Panc1 (cell line): Measurements from ENCODE around the gene TOE1. TPM values are rescaled to one million over a fixed set of nuclear protein-coding genes. Genes with fewer than 3 reads are reported as not detected.

Experiments
- ATAC-seq: fragments of 200-7000 bp; cut with Tn5 transposase; 2 replicates; pipeline ENCODE4 v1.9.1; 2020; ENCODE audit warnings: mild to moderate bottlenecking, moderate library complexity
- BruUV-seq: library from RNA; stranded (reverse); fragments of 400-500 nt; replicated peaks from 2 replicates; lab custom pipeline; 2021; lab: Mats Ljungman, UMichigan
- CTCF ChIA-PET: fragments of 300-600 bp; sonication (Branson Sonifier 250); formaldehyde crosslinking; loops from one replicate; lab custom pipeline; 2022; ENCODE audit warnings: antibody characterized with exemption; lab: Charles Lee
- POLR2A ChIA-PET: fragments of 300-600 bp; sonication (Branson Sonifier 250); formaldehyde crosslinking; loops from one replicate; lab custom pipeline; 2022; ENCODE audit warnings: antibody characterized with exemption; lab: Charles Lee
- DNase-seq: peaks from one replicate; pipeline ENCODE4 v3.0.0-alpha.2; 2010; ENCODE audit warnings: low read depth, low spot score
- H3K27ac ChIP-seq: 2 replicates; pipeline ENCODE4 v1.5.1; 2011; ENCODE audit warnings: mild to moderate bottlenecking, low read length, inconsistent platforms
- H3K27me3 ChIP-seq: fragments of 200-500 bp; sonication (Bioruptor generic); 2 replicates; pipeline ENCODE4 v1.6.0; 2014; ENCODE audit warnings: low read length, inconsistent platforms; ENCODE audit not compliant: control insufficient read depth, insufficient read depth
- H3K36me3 ChIP-seq: fragments of 200-500 bp; sonication (Bioruptor generic); 2 replicates; pipeline ENCODE4 v1.5.1; 2014; ENCODE audit warnings: inconsistent platforms, mild to moderate bottlenecking, low read length, moderate library complexity; ENCODE audit not compliant: control insufficient read depth, insufficient read depth
- H3K4me1 ChIP-seq: 2 replicates; pipeline ENCODE4 v1.5.1; 2011; ENCODE audit warnings: inconsistent platforms, mild to moderate bottlenecking, low read length, moderate library complexity; ENCODE audit not compliant: control insufficient read depth, insufficient read depth
- H3K4me3 ChIP-seq, 2 experiments: 2 replicates each; pipeline ENCODE4 v1.5.1; 2011 to 2012; ENCODE audit warnings: low read depth in 2 of 2, low read length in 2 of 2, mild to moderate bottlenecking in 2 of 2, inconsistent platforms in 1 of 2, moderate library complexity in 1 of 2
- H3K9me3 ChIP-seq: fragments of 200-500 bp; sonication (Bioruptor generic); 2 replicates; pipeline ENCODE4 v1.5.1; 2014; ENCODE audit warnings: low read depth, mild to moderate bottlenecking, inconsistent platforms, low read length, moderate library complexity; ENCODE audit not compliant: control insufficient read depth, insufficient read depth
- CTCF ChIP-seq: fragments of 450-650 bp; IDR thresholded peaks from 2 replicates; pipeline ENCODE4 v1.5.1; 2017; ENCODE audit warnings: mild to moderate bottlenecking
- POLR2AphosphoS5 ChIP-seq: IDR thresholded peaks from 2 replicates; pipeline ENCODE4 v1.6.1; 2012; ENCODE audit warnings: mild to moderate bottlenecking, low read depth, low read length, moderate library complexity
- REST ChIP-seq, 2 experiments: IDR thresholded peaks; 2 replicates each; pipeline ENCODE4 v1.6.1; 2011 to 2012; ENCODE audit warnings: low read depth in 2 of 2, control low read depth in 1 of 2, low read length in 1 of 2, mild to moderate bottlenecking in 1 of 2, moderate library complexity in 1 of 2; ENCODE audit not compliant: insufficient read depth in 1 of 2
- SIN3A ChIP-seq: IDR thresholded peaks from 2 replicates; pipeline ENCODE4 v1.6.1; 2012; ENCODE audit warnings: low read depth, mild to moderate bottlenecking, low read length, moderate library complexity, borderline replicate concordance; ENCODE audit not compliant: insufficient read depth
- TCF7L2 ChIP-seq: IDR thresholded peaks from 2 replicates; pipeline ENCODE4 v1.6.1; 2011; ENCODE audit warnings: mild to moderate bottlenecking, low read depth, low read length, inconsistent platforms
- in situ Hi-C: cut with HindIII; loops from 2 replicates; pipeline ENCODE4 v1.10.0; 2016; ENCODE audit warnings: low sequenced_read_pairs, low pct_unique_long_range_greater_than_20kb
- intact Hi-C: fragments of 100-400 bp; cut with micrococcal nuclease; formaldehyde crosslinking; loops from one replicate; pipeline ENCODE4 v1.10.0; 2022; ENCODE audit not compliant: unreplicated experiment
- total RNA-seq: library from RNA; stranded (reverse); gene quantifications from one replicate; pipeline ENCODE4 v1.2.1, GENCODE V29; 2021; ENCODE audit not compliant: unreplicated experiment

TOE1 gene
- total RNA-seq, 1 experiment from 2014 or later = 14.3 TPM

GRCh38 chr1:45386219-45386618 lies 46.2 kb downstream of the TOE1 start:
- in situ Hi-C loops (no loop called here), intact Hi-C loops (no loop called here)
- Histone ChIP-seq H3K36me3 (no peaks in the 10 kb centered on the region), H3K4me3 (no peak overlapping the region), H3K4me1 (no peaks in the 10 kb centered on the region), H3K9me3 (no peaks in the 10 kb centered on the region), H3K27ac (no peak overlapping the region), H3K27me3 (no peaks in the 10 kb centered on the region)
- POLR2A ChIA-PET = no interaction called here
- CTCF ChIA-PET = interaction anchor here (0.7 kb wide), 1 partner anchor 12 kb away, joined by 4 read pairs; no protein-coding TSS in a partner anchor
- TF ChIP-seq SIN3A (no peak), REST (IDR thresholded peaks at IDR 0.05; ENCODE audit: insufficient read depth in 1 of 2, low read depth in 2 of 2, low read length in 1 of 2) (no peak), POLR2AphosphoS5 (no peak), CTCF (no peak), TCF7L2 (no peak)
- BruUV-seq = no TSS peak
- no peak for ATAC-seq
- DNase-seq = no peak

Other genes with a start within 250 kb of the TOE1 start
- gene ZSWIM5, start 133.6 kb upstream of the TOE1 start, total RNA-seq = 7.9 TPM
- 1.9 TPM for gene HPDL, start 13.3 kb upstream of the TOE1 start, total RNA-seq
- gene MUTYH, start 270 bp downstream of the TOE1 start, total RNA-seq = 40.8 TPM
- 3.3 TPM for gene TESK2, start 151.0 kb downstream of the TOE1 start, total RNA-seq
- gene CCDC163, start 159.9 kb downstream of the TOE1 start, total RNA-seq = 3.3 TPM
- gene MMACHC, start 160.1 kb downstream of the TOE1 start, total RNA-seq = 10.7 TPM
- gene PRDX1, start 181.7 kb downstream of the TOE1 start, total RNA-seq = 719 TPM
- gene AKR1A1, start 210.7 kb downstream of the TOE1 start, total RNA-seq = 142 TPM
- gene NASP, start 243.9 kb downstream of the TOE1 start, total RNA-seq = 193 TPM